DMS53 treated with DMSO at 0.1 percent for 48 hours (cell line): ENCODE measurements around the gene SCAF1.

ENCODE experiments used
- DNase-seq: peaks from one replicate; lab custom pipeline; 2025; ENCODE audit not compliant: unreplicated experiment; lab: John Stamatoyannopoulos, UW

The SCAF1 gene

GRCh38 chr19:49642492-49643035, 555 bp downstream of the SCAF1 start:
- no peak for DNase-seq

- no peak for DNase-seq
These were observed 1.5 kb downstream of the SCAF1 start for GRCh38 chr19:49643466-49643865.

GRCh38 chr19:49645592-49645991, 3.6 kb downstream of the SCAF1 start:
- DNase-seq, result no peak

GRCh38 chr19:49645995-49646394, 4.0 kb downstream of the SCAF1 start:
- DNase-seq, result no peak

GRCh38 chr19:49646586-49646985, 4.6 kb downstream of the SCAF1 start:
- no peak for DNase-seq

GRCh38 chr19:49651029-49651819, 9.2 kb downstream of the SCAF1 start:
- no peak for DNase-seq

GRCh38 chr19:49651820-49652550, 10.0 kb downstream of the SCAF1 start:
- DNase-seq, result no peak

GRCh38 chr19:49652551-49653465, 10.8 kb downstream of the SCAF1 start:
- no peak for DNase-seq

- DNase-seq, result no peak
These were observed 11.4 kb downstream of the SCAF1 start for GRCh38 chr19:49653466-49653806.

- DNase-seq, result no peak
These were observed 12.6 kb downstream of the SCAF1 start for GRCh38 chr19:49654581-49654980.

GRCh38 chr19:49655570-49656455, 13.8 kb downstream of the SCAF1 start:
- no peak for DNase-seq

GRCh38 chr19:49656456-49657109, 14.6 kb downstream of the SCAF1 start:
- DNase-seq, result no peak

GRCh38 chr19:49657493-49658138, 15.6 kb downstream of the SCAF1 start:
- DNase-seq, result no peak

- no peak for DNase-seq
These were observed 16.1 kb downstream of the SCAF1 start for GRCh38 chr19:49658139-49658517.

GRCh38 chr19:49658566-49659442, 16.8 kb downstream of the SCAF1 start:
- no peak for DNase-seq

GRCh38 chr19:49660338-49660961, 18.4 kb downstream of the SCAF1 start:
- DNase-seq, result no peak

- DNase-seq, result no peak
These were observed 20.0 kb downstream of the SCAF1 start for GRCh38 chr19:49662011-49662410.

- no peak for DNase-seq
These were observed 21.2 kb downstream of the SCAF1 start for GRCh38 chr19:49663224-49663623.
